Kidney (tissue), 14 donors: ENCODE measurements around the gene ALOX5. TPM values are rescaled to one million over a fixed set of nuclear protein-coding genes. Genes with fewer than 3 reads are reported as not detected.
"Not testable (repeated sequence)": the region's sequence is repeated elsewhere in the genome, so short reads cannot be mapped to it uniquely, and the experiment has no call there.

Experiments used
- DNase-seq, 5 donors: peaks; one replicate each; pipeline ENCODE4 v3.0.0-alpha.2; 2013 to 2020
- FAIRE-seq: peaks from 2 replicates; lab custom pipeline; 2012; peaks lifted over from hg19 to GRCh38; lab: Jason Lieb, UNC
- H3K27ac ChIP-seq, 2 donors: one replicate each; pipeline ENCODE4 v1.7.0; 2013; ENCODE audit warnings: low read depth in 2 of 2, low read length in 2 of 2, inconsistent platforms in 1 of 2
- H3K27me3 ChIP-seq: one replicate; pipeline ENCODE4 v1.7.1; 2013; ENCODE audit warnings: low read length, inconsistent platforms; ENCODE audit not compliant: control insufficient read depth, insufficient read depth
- H3K36me3 ChIP-seq, 3 donors: one replicate each; pipeline versions ENCODE4 v1.7.0 to v1.7.1; 2013; ENCODE audit warnings: low read length in 3 of 3, control low read depth in 1 of 3, inconsistent platforms in 1 of 3; ENCODE audit not compliant: insufficient read depth in 3 of 3, control insufficient read depth in 2 of 3
- H3K4me1 ChIP-seq, 3 donors: one replicate each; pipeline versions ENCODE4 v1.7.0 to v1.7.1; 2013; ENCODE audit warnings: low read length in 3 of 3, inconsistent platforms in 1 of 3, low read depth in 1 of 3; ENCODE audit not compliant: control insufficient read depth in 2 of 3, insufficient read depth in 2 of 3
- H3K4me3 ChIP-seq, 3 donors: one replicate each; pipeline versions ENCODE4 v1.7.0 to v1.8.1; 2013; ENCODE audit warnings: low read length in 3 of 3, control low read depth in 1 of 3, inconsistent platforms in 1 of 3
- H3K9ac ChIP-seq, 3 donors: one replicate each; pipeline versions ENCODE4 v1.7.0 to v1.7.1; 2013; ENCODE audit warnings: low read length in 3 of 3, control low read depth in 1 of 3, inconsistent platforms in 1 of 3
- H3K9me3 ChIP-seq, 3 donors: one replicate each; pipeline versions ENCODE4 v1.7.0 to v1.7.1; 2013; ENCODE audit warnings: low read length in 3 of 3, control low read depth in 1 of 3, inconsistent platforms in 1 of 3; ENCODE audit not compliant: control insufficient read depth in 2 of 3, insufficient read depth in 1 of 3
- intact Hi-C: fragments of 100-400 bp; cut with DNase I; formaldehyde crosslinking; loops from one replicate; pipeline ENCODE4 v1.11.1; 2022
- polyA plus RNA-seq: library from polyadenylated mRNA; stranded (reverse); fragments of 350-450 nt; fragmentation: Illumina TruSeq; extraction: RNeasy Lipid Tissue Mini Kit (QIAGEN cat#74804); gene quantifications from one replicate; pipeline ENCODE4 v1.2.3, GENCODE V29; 2014; ENCODE audit warnings: low read depth, low replicate concordance; ENCODE audit not compliant: insufficient read depth
- total RNA-seq: library from RNA; stranded (reverse); fragmentation: NEBNext Ultra II Directional; extraction: Animal tissue kit (Norgen Biotek cat#: 25700); gene quantifications from one replicate; pipeline ENCODE4 v1.2.1, GENCODE V29; 2021
- TF ChIP-seq, protein P1 (sequence below): IDR thresholded peaks from 3 replicates; pipeline ENCODE4 v1.5.1; 2012; ENCODE audit warnings: mild to moderate bottlenecking, moderate library complexity, borderline replicate concordance; ENCODE audit not compliant: insufficient read depth; ENCODE audit errors: extremely low read depth
- donor health status: control.
- donor health status: control.
- donor health status: control.
- donor health status: control.
- donor health status: control.
- donor health status: DM: yes; HTN: yes; CAD: no.
- donor health status: Normal renal cell carcinoma (clear cell type).

Gene ALOX5
- total and polyA plus RNA-seq, 2 donors from 2014 or later: 2.5 to 58.1 TPM

DNA sequence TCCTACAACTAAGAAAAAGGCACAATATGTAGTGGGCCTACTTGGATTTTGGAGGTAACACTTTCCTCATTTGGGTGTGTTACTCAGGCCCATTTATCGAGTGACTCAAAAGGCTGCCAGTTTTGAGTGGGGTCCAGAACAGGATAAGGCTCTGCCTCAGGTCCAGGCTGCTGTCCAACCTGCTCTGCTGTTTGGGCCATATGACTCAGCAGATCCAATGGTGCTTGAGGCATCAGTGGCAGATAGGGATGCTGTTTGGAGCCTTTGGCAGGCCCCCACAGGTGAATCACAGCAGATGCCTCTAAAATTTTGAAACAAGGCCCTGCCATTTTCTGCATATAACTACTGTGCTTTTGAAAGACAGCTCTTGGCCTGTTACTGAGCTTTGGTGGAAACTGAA is 34.1 kb upstream of the ALOX5 start:
- H3K9ac ChIP-seq: no peak overlapping the region
- no peaks in the 10 kb centered on the region for H3K27me3 ChIP-seq
- no peaks in the 10 kb centered on the region for H3K4me1 ChIP-seq
- intact Hi-C loops: no loop called here
- peaks cover 0 to 5% (median 0%) of the 10 kb centered on the region in 3 donors for H3K9me3 ChIP-seq
- H3K4me3 ChIP-seq: no peak overlapping the region
- H3K36me3 ChIP-seq: no peaks in the 10 kb centered on the region
- TF ChIP-seq, protein P1, sequence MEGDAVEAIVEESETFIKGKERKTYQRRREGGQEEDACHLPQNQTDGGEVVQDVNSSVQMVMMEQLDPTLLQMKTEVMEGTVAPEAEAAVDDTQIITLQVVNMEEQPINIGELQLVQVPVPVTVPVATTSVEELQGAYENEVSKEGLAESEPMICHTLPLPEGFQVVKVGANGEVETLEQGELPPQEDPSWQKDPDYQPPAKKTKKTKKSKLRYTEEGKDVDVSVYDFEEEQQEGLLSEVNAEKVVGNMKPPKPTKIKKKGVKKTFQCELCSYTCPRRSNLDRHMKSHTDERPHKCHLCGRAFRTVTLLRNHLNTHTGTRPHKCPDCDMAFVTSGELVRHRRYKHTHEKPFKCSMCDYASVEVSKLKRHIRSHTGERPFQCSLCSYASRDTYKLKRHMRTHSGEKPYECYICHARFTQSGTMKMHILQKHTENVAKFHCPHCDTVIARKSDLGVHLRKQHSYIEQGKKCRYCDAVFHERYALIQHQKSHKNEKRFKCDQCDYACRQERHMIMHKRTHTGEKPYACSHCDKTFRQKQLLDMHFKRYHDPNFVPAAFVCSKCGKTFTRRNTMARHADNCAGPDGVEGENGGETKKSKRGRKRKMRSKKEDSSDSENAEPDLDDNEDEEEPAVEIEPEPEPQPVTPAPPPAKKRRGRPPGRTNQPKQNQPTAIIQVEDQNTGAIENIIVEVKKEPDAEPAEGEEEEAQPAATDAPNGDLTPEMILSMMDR: no peak
- FAIRE-seq (no peak), DNase-seq (no peak)
- no peak overlapping the region for H3K27ac ChIP-seq

DNA sequence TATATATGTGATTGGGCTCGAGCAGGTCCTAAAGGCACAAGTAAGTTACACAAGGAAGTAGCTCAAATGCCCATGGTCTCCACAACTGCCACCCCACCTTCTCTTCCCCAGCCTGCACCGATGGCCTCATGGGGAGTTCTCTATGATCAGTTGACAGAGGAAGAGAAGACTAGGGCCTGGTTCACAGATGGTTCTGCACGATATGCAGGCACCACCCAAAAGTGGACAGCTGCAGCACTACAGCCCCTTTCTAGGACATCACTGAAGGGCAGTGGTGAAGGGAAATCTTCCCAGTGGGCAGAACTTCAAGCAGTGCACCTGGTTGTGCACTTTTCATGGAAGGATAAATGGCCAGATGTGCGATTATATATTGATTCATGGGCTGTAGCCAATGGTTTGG is 33.6 kb upstream of the ALOX5 start:
- FAIRE-seq, H3K36me3 ChIP-seq, H3K9ac ChIP-seq, H3K4me1 ChIP-seq, DNase-seq, intact Hi-C loops, H3K27me3 ChIP-seq, H3K9me3 ChIP-seq, H3K27ac ChIP-seq, H3K4me3 ChIP-seq: not testable (repeated sequence)

DNA sequence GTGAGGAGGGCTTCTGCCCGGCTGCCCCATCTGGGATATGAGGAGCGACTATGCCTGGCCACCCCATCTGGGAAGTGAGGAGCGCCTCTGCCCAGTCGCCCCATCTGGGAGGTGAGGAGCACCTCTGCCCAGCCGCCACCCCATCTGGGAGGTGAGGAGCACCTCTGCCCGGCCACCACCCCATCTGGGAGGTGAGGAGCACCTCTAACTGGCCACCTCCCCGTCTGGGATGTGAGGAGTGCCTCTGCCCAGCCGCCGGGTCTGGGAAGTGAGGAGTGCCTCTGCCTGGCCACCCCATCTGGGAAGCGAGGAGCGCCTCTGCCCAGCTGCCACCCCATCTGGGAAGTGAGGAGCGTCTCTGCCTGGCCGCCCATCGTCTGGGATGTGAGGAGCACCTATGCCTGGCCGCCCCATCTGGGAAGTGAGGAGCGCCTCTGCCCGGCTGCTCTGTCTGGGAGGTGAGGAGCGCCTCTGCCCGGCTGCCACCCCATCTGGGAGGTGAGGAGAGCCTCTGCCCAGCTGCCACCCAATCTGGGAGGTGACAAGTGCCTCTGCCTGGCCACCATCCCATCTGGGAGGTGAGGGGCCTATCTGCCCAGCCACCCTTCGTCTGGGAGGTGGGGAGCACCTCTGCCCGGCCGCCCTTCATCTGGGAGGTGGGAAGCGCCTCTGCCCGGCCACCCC is 27.2 kb upstream of the ALOX5 start:
- intact Hi-C loops, H3K9me3 ChIP-seq, H3K4me1 ChIP-seq, H3K27me3 ChIP-seq, H3K27ac ChIP-seq, H3K4me3 ChIP-seq, DNase-seq, H3K9ac ChIP-seq, FAIRE-seq, H3K36me3 ChIP-seq: not testable (repeated sequence)

DNA sequence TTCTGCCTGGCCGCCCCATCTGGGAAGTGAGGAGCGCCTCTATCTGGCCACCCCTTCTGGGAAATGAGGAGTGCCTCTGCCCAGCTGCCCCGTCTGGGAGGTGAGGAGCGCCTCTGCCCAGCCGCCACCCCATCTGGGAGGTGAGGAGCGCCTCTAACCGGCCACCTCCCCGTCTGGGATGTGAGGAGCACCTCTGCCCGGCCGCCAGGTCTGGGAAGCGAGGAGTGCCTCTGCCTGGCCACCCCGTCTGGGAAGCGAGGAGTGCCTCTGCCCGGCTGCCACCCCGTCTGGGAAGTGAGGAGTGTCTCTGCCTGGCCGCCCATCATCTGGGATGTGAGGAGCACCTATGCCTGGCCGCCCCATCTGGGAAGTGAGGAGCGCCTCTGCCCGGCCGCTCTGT is 26.6 kb upstream of the ALOX5 start:
- intact Hi-C loops, H3K9me3 ChIP-seq, H3K4me1 ChIP-seq, H3K27me3 ChIP-seq, H3K27ac ChIP-seq, H3K9ac ChIP-seq, FAIRE-seq, DNase-seq, H3K4me3 ChIP-seq, H3K36me3 ChIP-seq: not testable (repeated sequence)

DNA sequence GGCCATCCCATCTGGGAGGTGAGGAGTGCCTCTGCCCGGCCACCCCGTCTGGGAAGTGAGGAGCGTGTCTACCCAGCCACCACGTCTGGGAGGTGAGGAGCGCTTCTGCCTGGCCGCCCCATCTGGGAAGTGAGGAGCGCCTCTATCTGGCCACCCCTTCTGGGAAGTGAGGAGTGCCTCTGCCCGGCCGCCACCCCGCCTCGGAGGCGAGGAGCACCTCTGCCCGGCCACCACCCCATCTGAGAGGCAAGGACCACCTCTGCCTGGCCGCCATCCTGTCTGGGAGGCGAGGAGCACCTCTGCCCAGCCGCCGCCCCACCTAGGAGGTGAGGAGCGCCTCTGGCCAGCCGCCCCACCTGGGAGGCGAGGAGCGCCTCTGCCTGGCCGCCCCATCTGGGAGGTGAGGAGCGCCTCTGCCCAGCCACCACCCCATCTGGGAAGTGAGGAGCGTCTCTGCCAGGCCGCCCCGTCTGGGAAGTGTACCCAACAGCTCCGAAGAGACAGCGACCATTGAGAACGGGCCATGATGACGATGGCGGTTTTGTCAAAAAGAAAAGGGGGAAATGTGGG is 25.7 kb upstream of the ALOX5 start:
- FAIRE-seq, H3K27me3 ChIP-seq, H3K4me1 ChIP-seq, H3K4me3 ChIP-seq, H3K27ac ChIP-seq, H3K36me3 ChIP-seq, DNase-seq, H3K9me3 ChIP-seq, H3K9ac ChIP-seq, intact Hi-C loops: not testable (repeated sequence)
